ENCODE measurements around the gene OR2AG1.
"Not testable (repeated sequence)": the region's sequence is repeated elsewhere in the genome, so short reads cannot be mapped to it uniquely, and the experiment has no call there.

Gene OR2AG1

GRCh38 chr11:6794639-6795038, 11.8 kb downstream of the OR2AG1 start:
- DNase-seq: no peak

- DNase-seq: no peak
Observed at GRCh38 chr11:6799402-6799801, 16.6 kb downstream of the OR2AG1 start, which contains the start of gene OR6A2. Gene OR6A2 (minus strand): TSS chr11:6799689. CDS start chr11:6795708, 3,981 bp downstream.

- not testable (repeated sequence) for DNase-seq
Observed at GRCh38 chr11:6801075-6801474, 18.3 kb downstream of the OR2AG1 start.

GRCh38 chr11:6812390-6813005, 29.7 kb downstream of the OR2AG1 start:
- no peak for DNase-seq

- no peak for DNase-seq
Observed at GRCh38 chr11:6813656-6814055, 30.8 kb downstream of the OR2AG1 start.

GRCh38 chr11:6817694-6818093, 34.9 kb downstream of the OR2AG1 start:
- DNase-seq: no peak

GRCh38 chr11:6818967-6819366, 36.1 kb downstream of the OR2AG1 start:
- no peak for DNase-seq

- DNase-seq: no peak
Observed at GRCh38 chr11:6824136-6824823, 41.5 kb downstream of the OR2AG1 start.

GRCh38 chr11:6825231-6825744, 42.5 kb downstream of the OR2AG1 start:
- DNase-seq: no peak

GRCh38 chr11:6828103-6828502, 45.3 kb downstream of the OR2AG1 start:
- no peak for DNase-seq

GRCh38 chr11:6833356-6833755, 50.5 kb downstream of the OR2AG1 start:
- no peak for DNase-seq

GRCh38 chr11:6834021-6834420, 51.2 kb downstream of the OR2AG1 start:
- no peak for DNase-seq
